OCI-LY7 (cell line): ENCODE measurements around the gene REC114.

Experiments used
- EZH2phosphoT487 ChIP-seq: fragments of 200-600 bp; sonication (generic); IDR thresholded peaks from 2 replicates; pipeline ENCODE4 v1.6.1; 2018; ENCODE audit warnings: low read depth, borderline replicate concordance, mild to moderate bottlenecking, mixed run types, antibody characterized with exemption, low read length, moderate library complexity, mixed read lengths
- TF ChIP-seq, protein P1 (sequence below): fragments of 200-600 bp; sonication (generic); conservative IDR thresholded peaks from 2 replicates; pipeline ENCODE4 v1.5.1; 2014; ENCODE audit warnings: mild to moderate bottlenecking, antibody characterized with exemption, low read length, moderate library complexity, mixed read lengths

DNA sequence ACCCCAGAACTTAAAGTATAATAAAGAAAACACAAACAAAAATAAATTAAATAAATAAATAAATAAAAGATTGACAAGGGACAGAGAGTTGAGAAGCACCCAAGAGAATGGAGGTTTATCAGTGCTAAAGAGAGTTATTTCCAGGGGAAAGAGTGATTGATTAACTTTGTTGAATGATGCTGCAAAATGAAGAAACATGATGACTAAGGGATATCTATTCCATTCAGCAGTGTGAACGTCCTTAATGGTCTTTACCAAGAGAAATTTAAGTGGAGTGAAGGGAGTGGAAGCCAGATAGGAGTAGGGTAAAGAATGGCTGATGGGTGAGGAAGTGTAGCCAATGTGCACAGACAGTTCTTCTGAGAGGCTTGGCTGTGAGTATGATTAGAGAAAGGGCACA is 11.1 kb downstream of the REC114 start:
- TF ChIP-seq, protein P1, sequence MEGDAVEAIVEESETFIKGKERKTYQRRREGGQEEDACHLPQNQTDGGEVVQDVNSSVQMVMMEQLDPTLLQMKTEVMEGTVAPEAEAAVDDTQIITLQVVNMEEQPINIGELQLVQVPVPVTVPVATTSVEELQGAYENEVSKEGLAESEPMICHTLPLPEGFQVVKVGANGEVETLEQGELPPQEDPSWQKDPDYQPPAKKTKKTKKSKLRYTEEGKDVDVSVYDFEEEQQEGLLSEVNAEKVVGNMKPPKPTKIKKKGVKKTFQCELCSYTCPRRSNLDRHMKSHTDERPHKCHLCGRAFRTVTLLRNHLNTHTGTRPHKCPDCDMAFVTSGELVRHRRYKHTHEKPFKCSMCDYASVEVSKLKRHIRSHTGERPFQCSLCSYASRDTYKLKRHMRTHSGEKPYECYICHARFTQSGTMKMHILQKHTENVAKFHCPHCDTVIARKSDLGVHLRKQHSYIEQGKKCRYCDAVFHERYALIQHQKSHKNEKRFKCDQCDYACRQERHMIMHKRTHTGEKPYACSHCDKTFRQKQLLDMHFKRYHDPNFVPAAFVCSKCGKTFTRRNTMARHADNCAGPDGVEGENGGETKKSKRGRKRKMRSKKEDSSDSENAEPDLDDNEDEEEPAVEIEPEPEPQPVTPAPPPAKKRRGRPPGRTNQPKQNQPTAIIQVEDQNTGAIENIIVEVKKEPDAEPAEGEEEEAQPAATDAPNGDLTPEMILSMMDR: no peak
- no peak for TF ChIP-seq EZH2phosphoT487
